GM12872 (cell line): ENCODE measurements around the gene ID3.

ENCODE experiments used
- CTCF ChIP-seq: IDR thresholded peaks from 3 replicates; pipeline ENCODE4 v1.5.1; 2011; ENCODE audit warnings: low read depth, mild to moderate bottlenecking, low read length, moderate library complexity; ENCODE audit not compliant: insufficient read depth

ID3 gene

DNA sequence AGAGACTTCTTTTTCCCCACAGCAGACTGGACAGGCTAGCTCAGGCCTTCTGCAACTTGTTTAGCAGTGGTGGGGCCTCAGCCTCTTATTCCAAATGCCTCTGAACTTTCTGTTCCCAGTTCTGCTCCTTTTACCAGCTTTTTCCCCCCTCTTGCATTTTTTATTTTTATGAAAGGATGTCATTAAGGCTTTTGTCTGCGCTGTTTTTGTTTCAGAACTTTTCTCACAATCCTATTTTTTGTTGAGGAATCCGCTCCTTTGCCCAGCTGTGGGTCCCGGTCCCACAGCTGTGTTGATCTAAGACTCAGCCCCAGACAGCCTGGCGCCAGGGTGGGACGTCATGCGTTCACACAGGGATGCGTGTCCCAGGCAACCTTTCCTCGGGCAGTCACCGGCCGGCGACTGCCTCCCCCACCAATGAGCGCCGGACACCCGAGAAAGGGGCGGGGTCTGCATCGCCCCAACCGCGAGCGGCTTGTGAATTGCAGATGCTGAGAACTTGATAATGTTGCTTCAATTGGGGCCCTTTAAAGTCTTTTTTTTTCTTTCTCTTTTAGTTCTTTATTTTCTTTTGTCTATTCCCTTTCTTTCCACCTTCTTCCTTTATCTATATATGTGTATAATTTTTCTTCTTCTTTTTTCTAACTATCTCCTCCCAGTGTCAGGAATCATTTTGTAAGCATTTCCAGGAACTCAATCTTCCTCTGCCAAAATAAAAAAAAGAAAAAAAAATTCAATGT, 3.0 kb upstream of the ID3 start:
- TF ChIP-seq CTCF, result no peak

- no peak for TF ChIP-seq CTCF
Measured at GRCh38 chr1:23561813-23562100, 2.5 kb upstream of the ID3 start.

DNA sequence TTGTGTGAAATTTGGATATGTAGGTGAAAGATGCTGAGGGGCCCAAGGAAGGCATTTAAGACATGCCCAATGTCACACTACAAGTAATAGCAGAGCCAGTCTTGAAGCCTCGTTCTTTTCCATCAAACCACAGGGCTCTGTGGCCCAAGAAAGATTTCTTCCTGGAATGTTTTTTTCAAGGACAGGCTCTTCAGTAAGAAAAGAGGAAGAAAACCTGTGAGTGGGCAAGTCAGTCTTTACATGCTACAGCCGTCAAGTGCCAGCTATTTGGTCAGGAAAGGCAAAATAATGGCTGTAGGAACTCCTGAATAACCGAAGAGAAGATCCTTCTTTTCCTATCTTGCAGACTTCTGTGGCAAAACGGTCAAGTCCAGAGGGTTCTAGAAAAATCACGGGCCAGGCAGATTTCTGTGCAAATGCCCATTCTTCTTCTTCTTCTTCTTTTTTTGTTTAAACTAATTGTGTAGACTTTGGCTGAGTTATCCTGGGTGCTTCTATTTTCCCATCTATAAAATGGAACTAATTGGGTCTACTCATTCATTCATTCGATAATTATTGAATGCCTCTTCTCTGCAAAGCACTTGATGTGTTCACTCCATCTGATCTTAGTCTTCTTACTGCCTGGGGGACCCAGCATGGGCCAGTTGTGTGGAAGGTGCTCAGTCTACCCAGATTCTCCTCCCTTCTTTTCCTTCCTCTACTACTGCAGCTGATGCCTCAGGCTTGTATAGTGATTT, 1.9 kb upstream of the ID3 start:
- TF ChIP-seq CTCF, result no peak

GRCh38 chr1:23559985-23560741, 862 bp upstream of the ID3 start:
- no peak for TF ChIP-seq CTCF

GRCh38 chr1:23558872-23559135, 497 bp downstream of the ID3 start:
- no peak for TF ChIP-seq CTCF

- no peak for TF ChIP-seq CTCF
Measured at GRCh38 chr1:23558140-23558871, 995 bp downstream of the ID3 start.

DNA sequence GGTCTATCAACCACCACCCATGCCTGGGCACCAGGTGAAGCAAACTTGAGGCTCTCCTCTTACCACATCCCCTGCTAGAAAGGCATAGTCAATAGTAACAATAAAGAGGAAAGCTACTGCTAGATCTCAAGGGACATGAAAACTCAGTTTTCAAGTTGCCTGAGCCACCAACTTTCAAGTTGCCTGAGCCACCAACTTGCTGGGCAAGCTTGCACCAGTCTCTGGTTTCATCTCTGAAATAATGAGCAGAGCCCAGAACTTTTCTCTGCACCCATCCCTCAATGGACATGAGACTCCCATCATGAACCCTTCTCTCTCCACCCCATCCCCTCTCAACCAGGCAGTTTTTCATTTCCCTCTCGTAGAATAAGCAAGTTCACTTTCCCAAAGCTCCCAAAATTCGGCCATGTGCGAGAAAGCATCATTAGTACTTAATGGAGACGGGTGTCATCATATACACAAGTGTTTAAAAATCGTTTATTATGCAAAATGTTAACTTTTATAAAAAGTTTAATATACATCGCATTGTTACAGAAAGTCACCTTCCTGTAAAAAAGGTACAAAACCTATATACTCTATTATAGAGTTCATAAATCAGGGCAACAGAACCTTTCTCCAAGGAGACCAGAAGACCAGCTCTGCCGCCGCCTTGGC, 1.7 kb downstream of the ID3 start:
- TF ChIP-seq CTCF, result no peak
